Measurements from ENCODE around the gene HSCB. TPM values are rescaled to one million over a fixed set of nuclear protein-coding genes. Genes with fewer than 3 reads are reported as not detected.
"Not testable (repeated sequence)": the region's sequence is repeated elsewhere in the genome, so short reads cannot be mapped to it uniquely, and the experiment has no call there.

Gene HSCB
- total and polyA plus RNA-seq, 2 donors (not counting 1 experiment from before 2014, with no cell fraction given): 17.7 to 26.6 TPM

DNA sequence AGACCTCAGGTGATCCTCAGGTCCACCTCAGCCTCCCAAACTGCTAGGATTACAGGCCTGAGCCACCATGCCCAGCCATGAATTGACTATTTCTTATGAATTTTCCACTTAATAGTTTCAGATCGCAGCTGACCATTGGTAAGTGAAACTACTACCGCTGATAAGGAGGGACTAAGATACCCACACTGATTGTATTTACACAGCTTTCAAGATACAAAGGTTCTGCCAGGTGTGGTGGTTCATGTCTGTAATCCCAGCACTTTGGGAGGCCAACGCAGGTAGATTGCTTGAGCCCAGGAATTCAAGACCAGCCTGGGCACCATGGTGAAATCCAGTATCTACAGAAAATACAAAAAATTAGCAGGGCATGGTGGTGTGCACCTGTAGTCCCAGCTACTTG is 4.1 kb upstream of the HSCB start:
- no peak overlapping the region for H3K27ac ChIP-seq (ENCODE audit: insufficient read depth, low read length)
- no peak overlapping the region for H3K4me2 ChIP-seq (ENCODE audit: extremely low read depth, insufficient read depth, low read length)
- no peak for TF ChIP-seq EZH2 (IDR thresholded peaks at IDR 0.05; ENCODE audit: low read length, missing control alignments)
- TF ChIP-seq, protein P1, sequence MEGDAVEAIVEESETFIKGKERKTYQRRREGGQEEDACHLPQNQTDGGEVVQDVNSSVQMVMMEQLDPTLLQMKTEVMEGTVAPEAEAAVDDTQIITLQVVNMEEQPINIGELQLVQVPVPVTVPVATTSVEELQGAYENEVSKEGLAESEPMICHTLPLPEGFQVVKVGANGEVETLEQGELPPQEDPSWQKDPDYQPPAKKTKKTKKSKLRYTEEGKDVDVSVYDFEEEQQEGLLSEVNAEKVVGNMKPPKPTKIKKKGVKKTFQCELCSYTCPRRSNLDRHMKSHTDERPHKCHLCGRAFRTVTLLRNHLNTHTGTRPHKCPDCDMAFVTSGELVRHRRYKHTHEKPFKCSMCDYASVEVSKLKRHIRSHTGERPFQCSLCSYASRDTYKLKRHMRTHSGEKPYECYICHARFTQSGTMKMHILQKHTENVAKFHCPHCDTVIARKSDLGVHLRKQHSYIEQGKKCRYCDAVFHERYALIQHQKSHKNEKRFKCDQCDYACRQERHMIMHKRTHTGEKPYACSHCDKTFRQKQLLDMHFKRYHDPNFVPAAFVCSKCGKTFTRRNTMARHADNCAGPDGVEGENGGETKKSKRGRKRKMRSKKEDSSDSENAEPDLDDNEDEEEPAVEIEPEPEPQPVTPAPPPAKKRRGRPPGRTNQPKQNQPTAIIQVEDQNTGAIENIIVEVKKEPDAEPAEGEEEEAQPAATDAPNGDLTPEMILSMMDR (conservative IDR thresholded peaks at IDR 0.05 in 1 of 2, IDR thresholded peaks at IDR 0.05 in 1 of 2; ENCODE audit: low read depth in 1 of 2, low read length in 2 of 2): no peak
- H3K4me3 ChIP-seq (replicated peaks in 1 of 4; ENCODE audit: control extremely low read depth in 1 of 4, insufficient read depth in 1 of 4, low read depth in 3 of 4, low read length in 4 of 4): no peak overlapping the region
- DNase-seq (ENCODE audit: low read depth in 2 of 2): no peak
- no peaks in the 10 kb centered on the region for H3K27me3 ChIP-seq (ENCODE audit: control insufficient read depth, insufficient read depth, low read length)
- H4K20me1 ChIP-seq (ENCODE audit: control insufficient read depth, extremely low read depth, insufficient read depth, low read length): no peaks in the 10 kb centered on the region
- no peak overlapping the region for H2AFZ ChIP-seq (ENCODE audit: low read length)
- no peak overlapping the region for H3K9ac ChIP-seq (ENCODE audit: insufficient read depth, low read length)
- H3K4me1 ChIP-seq (ENCODE audit: control insufficient read depth, extremely low read depth, insufficient read depth, low read length): no peaks in the 10 kb centered on the region
- peaks cover 4% of the 10 kb centered on the region for H3K79me2 ChIP-seq (ENCODE audit: control insufficient read depth, insufficient read depth, low read length)
- H3K9me3 ChIP-seq (ENCODE audit: control insufficient read depth, insufficient read depth, low read depth, low read length): no peaks in the 10 kb centered on the region
- H3K36me3 ChIP-seq (ENCODE audit: control insufficient read depth, insufficient read depth, low read length): no peaks in the 10 kb centered on the region

DNA sequence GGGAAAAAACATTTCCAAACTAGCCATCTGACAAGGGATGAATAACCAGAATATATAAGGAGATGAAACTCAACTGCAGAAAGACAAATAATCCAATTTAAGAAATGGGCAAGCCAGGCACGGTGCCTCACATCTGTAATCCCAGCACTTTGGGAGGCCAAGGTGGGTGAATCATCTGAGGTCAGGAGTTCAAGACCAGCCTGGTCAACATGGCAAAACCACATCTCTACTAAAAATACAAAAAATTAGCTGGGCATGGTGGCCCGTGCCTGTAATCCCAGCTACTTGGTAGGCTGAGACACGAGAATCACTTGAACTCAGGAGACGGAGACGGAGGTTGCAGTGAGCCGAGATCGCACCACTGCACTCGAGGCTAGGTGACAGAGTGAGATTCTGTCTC is 3.0 kb upstream of the HSCB start:
- not testable (repeated sequence) for H3K4me1 ChIP-seq (ENCODE audit: control insufficient read depth, extremely low read depth, insufficient read depth, low read length); H3K4me3 ChIP-seq (replicated peaks in 1 of 4; ENCODE audit: control extremely low read depth in 1 of 4, insufficient read depth in 1 of 4, low read depth in 3 of 4, low read length in 4 of 4); H3K27me3 ChIP-seq (ENCODE audit: control insufficient read depth, insufficient read depth, low read length); H3K79me2 ChIP-seq (ENCODE audit: control insufficient read depth, insufficient read depth, low read length); H3K9me3 ChIP-seq (ENCODE audit: control insufficient read depth, insufficient read depth, low read depth, low read length); H3K4me2 ChIP-seq (ENCODE audit: extremely low read depth, insufficient read depth, low read length); H4K20me1 ChIP-seq (ENCODE audit: control insufficient read depth, extremely low read depth, insufficient read depth, low read length); DNase-seq (ENCODE audit: low read depth in 2 of 2); H2AFZ ChIP-seq (ENCODE audit: low read length); H3K27ac ChIP-seq (ENCODE audit: insufficient read depth, low read length); H3K36me3 ChIP-seq (ENCODE audit: control insufficient read depth, insufficient read depth, low read length); H3K9ac ChIP-seq (ENCODE audit: insufficient read depth, low read length)

DNA sequence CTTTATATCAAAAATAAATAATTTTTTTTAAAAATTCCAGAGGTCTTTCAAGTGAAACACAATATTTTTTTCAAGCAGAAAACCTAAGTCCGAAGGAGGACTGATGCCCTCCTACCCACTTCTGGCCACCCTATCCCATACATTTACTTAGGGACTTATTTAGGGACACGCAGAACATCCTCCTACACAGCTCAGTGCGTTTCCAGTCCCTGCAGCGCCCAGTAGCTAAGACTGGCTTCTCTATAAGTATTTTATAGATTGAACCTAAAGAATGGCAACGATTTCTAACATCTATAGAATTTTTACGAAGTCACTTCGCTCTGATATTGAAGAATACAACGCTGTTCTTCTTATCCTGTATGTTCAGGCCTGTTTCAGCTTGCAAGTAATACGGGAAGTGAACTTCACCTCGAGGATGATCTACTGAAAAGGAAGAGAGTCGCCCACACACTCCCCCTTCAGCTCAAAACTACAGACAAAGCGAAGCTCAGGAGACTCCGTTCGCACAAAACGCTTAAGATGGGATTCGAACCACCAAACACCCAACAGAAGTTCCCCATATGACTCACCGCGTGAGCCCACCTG is 547 bp upstream of the HSCB start:
- Histone ChIP-seq H3K9me3 (ENCODE audit: control insufficient read depth, insufficient read depth, low read depth, low read length) (no peaks in the 10 kb centered on the region), H3K27ac (ENCODE audit: insufficient read depth, low read length) (peak overlapping the region; percentile 59), H3K9ac (ENCODE audit: insufficient read depth, low read length) (peak overlapping the region; percentile 41), H3K79me2 (ENCODE audit: control insufficient read depth, insufficient read depth, low read length) (peaks cover 10% of the 10 kb centered on the region), H3K36me3 (ENCODE audit: control insufficient read depth, insufficient read depth, low read length) (no peaks in the 10 kb centered on the region), H4K20me1 (ENCODE audit: control insufficient read depth, extremely low read depth, insufficient read depth, low read length) (no peaks in the 10 kb centered on the region), H3K4me3 (replicated peaks in 1 of 4; ENCODE audit: control extremely low read depth in 1 of 4, insufficient read depth in 1 of 4, low read depth in 3 of 4, low read length in 4 of 4) (peak overlapping the region; percentile 63 to 94 (median 86)), H3K4me1 (ENCODE audit: control insufficient read depth, extremely low read depth, insufficient read depth, low read length) (no peaks in the 10 kb centered on the region), H3K27me3 (ENCODE audit: control insufficient read depth, insufficient read depth, low read length) (no peaks in the 10 kb centered on the region), H2AFZ (ENCODE audit: low read length) (peak overlapping the region; percentile 64), H3K4me2 (ENCODE audit: extremely low read depth, insufficient read depth, low read length) (peak overlapping the region; percentile 77)
- TF ChIP-seq EZH2 (IDR thresholded peaks at IDR 0.05; ENCODE audit: low read length, missing control alignments): no peak
- TF ChIP-seq, protein P1 (conservative IDR thresholded peaks at IDR 0.05 in 1 of 2, IDR thresholded peaks at IDR 0.05 in 1 of 2; ENCODE audit: low read depth in 1 of 2, low read length in 2 of 2): no peak
- DNase-seq (ENCODE audit: low read depth in 2 of 2): no peak

All from fibroblast of lung (primary cell).